GM03348 (cell line): ENCODE measurements around the gene TPRG1L.
"Not testable (repeated sequence)": the region's sequence is repeated elsewhere in the genome, so short reads cannot be mapped to it uniquely, and the experiment has no call there.

Source experiments
- DNase-seq: peaks from one replicate; pipeline ENCODE4 v3.0.0; 2012; ENCODE audit warnings: low spot score

Gene TPRG1L

GRCh38 chr1:3624200-3625136, at the start of gene TPRG1L:
TPRG1L (plus strand) TSS chr1:3625015; CDS start chr1:3625073, 58 bp downstream.
- peak; percentile 100 for DNase-seq

GRCh38 chr1:3575515-3575914, 49.3 kb upstream of the TPRG1L start:
- DNase-seq = not testable (repeated sequence)

GRCh38 chr1:3575993-3576392, 48.8 kb upstream of the TPRG1L start:
- DNase-seq = no peak

GRCh38 chr1:3577300-3577699, 47.5 kb upstream of the TPRG1L start:
- DNase-seq = no peak

GRCh38 chr1:3577711-3578432, 46.9 kb upstream of the TPRG1L start:
- no peak for DNase-seq

GRCh38 chr1:3578433-3578805, 46.4 kb upstream of the TPRG1L start:
- DNase-seq = no peak

- no peak for DNase-seq
Observed at GRCh38 chr1:3578906-3579305, 45.9 kb upstream of the TPRG1L start.

- DNase-seq = no peak
Observed at GRCh38 chr1:3579626-3580025, 45.2 kb upstream of the TPRG1L start.

GRCh38 chr1:3580231-3580630, 44.6 kb upstream of the TPRG1L start:
- no peak for DNase-seq

- DNase-seq = no peak
Observed at GRCh38 chr1:3581296-3582036, 43.3 kb upstream of the TPRG1L start.

GRCh38 chr1:3583751-3584150, 41.1 kb upstream of the TPRG1L start:
- DNase-seq = not testable (repeated sequence)

GRCh38 chr1:3584915-3585314, 39.9 kb upstream of the TPRG1L start:
- no peak for DNase-seq

GRCh38 chr1:3585353-3585868, 39.4 kb upstream of the TPRG1L start:
- not testable (repeated sequence) for DNase-seq

- DNase-seq = no peak
Observed at GRCh38 chr1:3585940-3586568, 38.8 kb upstream of the TPRG1L start.

GRCh38 chr1:3586986-3587759, 37.6 kb upstream of the TPRG1L start:
- DNase-seq = no peak

GRCh38 chr1:3588395-3588794, 36.4 kb upstream of the TPRG1L start:
- no peak for DNase-seq

GRCh38 chr1:3590139-3590763, 34.6 kb upstream of the TPRG1L start:
- DNase-seq = no peak

- DNase-seq = no peak
Observed at GRCh38 chr1:3590951-3591865, 33.6 kb upstream of the TPRG1L start.

- DNase-seq = no peak
Observed at GRCh38 chr1:3593334-3593733, 31.5 kb upstream of the TPRG1L start.
